DND-41 (cell line): ENCODE measurements around the gene SIPA1.

Experiments used
- EZH2 ChIP-seq: IDR thresholded peaks from 3 replicates; pipeline ENCODE4 v1.6.1; 2012; ENCODE audit warnings: borderline replicate concordance, low read depth, mild to moderate bottlenecking, moderate library complexity, low read length, inconsistent platforms; ENCODE audit not compliant: severe bottlenecking
- TF ChIP-seq, protein P1 (sequence below): IDR thresholded peaks from 2 replicates; pipeline ENCODE4 v1.5.1; 2012; ENCODE audit warnings: borderline replicate concordance, low read length, moderate library complexity, mild to moderate bottlenecking; ENCODE audit not compliant: poor library complexity, severe bottlenecking; ENCODE audit errors: extremely low read depth

DNA sequence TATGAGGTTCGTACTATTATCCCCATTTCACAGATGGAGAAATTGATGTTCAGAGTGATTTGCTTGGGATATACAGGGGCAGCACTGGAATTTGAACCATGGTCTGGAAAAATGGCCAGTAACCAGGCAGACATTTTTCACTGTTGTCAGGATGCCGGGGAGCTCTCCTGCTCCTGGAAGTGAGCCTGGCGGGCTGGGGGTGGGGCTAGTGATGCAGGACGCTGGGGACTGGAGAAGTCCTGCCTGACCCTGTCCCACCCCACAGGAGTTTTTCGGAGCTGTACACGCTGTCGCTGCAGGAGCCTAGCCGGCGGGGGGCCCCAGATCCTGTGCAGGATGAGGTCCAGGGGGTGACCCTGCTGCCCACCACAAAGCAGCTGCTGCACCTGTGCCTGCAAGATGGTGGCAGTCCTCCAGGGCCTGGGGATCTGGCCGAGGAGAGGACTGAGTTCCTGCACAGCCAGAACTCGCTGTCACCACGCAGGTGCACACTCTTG is 11.1 kb downstream of the SIPA1 start:
- TF ChIP-seq, protein P1, sequence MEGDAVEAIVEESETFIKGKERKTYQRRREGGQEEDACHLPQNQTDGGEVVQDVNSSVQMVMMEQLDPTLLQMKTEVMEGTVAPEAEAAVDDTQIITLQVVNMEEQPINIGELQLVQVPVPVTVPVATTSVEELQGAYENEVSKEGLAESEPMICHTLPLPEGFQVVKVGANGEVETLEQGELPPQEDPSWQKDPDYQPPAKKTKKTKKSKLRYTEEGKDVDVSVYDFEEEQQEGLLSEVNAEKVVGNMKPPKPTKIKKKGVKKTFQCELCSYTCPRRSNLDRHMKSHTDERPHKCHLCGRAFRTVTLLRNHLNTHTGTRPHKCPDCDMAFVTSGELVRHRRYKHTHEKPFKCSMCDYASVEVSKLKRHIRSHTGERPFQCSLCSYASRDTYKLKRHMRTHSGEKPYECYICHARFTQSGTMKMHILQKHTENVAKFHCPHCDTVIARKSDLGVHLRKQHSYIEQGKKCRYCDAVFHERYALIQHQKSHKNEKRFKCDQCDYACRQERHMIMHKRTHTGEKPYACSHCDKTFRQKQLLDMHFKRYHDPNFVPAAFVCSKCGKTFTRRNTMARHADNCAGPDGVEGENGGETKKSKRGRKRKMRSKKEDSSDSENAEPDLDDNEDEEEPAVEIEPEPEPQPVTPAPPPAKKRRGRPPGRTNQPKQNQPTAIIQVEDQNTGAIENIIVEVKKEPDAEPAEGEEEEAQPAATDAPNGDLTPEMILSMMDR, result no peak
- no peak for TF ChIP-seq EZH2
